WTC11 (cell line): ENCODE measurements around the gene WSCD2. TPM values are rescaled to one million over a fixed set of nuclear protein-coding genes. Genes with fewer than 3 reads are reported as not detected.

ENCODE experiments used
- ATAC-seq: fragments of 200-7000 bp; cut with Tn5 transposase; 2 replicates; pipeline ENCODE4 v1.10.0; 2021; ENCODE audit warnings: mild to moderate bottlenecking, moderate library complexity
- Bru-seq: library from RNA; stranded (reverse); fragments of 400-500 nt; gene quantifications from one replicate; lab custom pipeline; 2021; lab: Mats Ljungman, UMichigan
- CTCF ChIA-PET: fragments of 300-600 bp; sonication (Branson Sonifier 250); formaldehyde crosslinking; loops from one replicate; lab custom pipeline; 2021; ENCODE audit warnings: antibody characterized with exemption; lab: Charles Lee
- POLR2A ChIA-PET: fragments of 350-600 bp; sonication (Branson Sonifier 250); formaldehyde crosslinking; loops from one replicate; lab custom pipeline; 2021; ENCODE audit warnings: antibody characterized with exemption; lab: Charles Lee
- DNase-seq: peaks from one replicate; pipeline ENCODE4 v3.0.0; 2021; ENCODE audit warnings: low spot score
- H3K27ac Mint-ChIP-seq: 2 replicates; pipeline ENCODE4 v1.8.0; 2021; ENCODE audit warnings: mixed read lengths
- H3K27me3 Mint-ChIP-seq: 2 replicates; pipeline ENCODE4 v1.8.0; 2021; ENCODE audit warnings: low read depth, mild to moderate bottlenecking, moderate library complexity, mixed read lengths
- H3K36me3 Mint-ChIP-seq: 2 replicates; pipeline ENCODE4 v1.8.0; 2021; ENCODE audit warnings: mixed read lengths
- H3K4me1 Mint-ChIP-seq: 2 replicates; pipeline ENCODE4 v1.8.0; 2022; ENCODE audit warnings: mixed read lengths
- H3K4me3 Mint-ChIP-seq: 2 replicates; pipeline ENCODE4 v1.8.0; 2021; ENCODE audit warnings: mild to moderate bottlenecking, moderate library complexity, mixed read lengths
- H3K9me3 Mint-ChIP-seq: 2 replicates; pipeline ENCODE4 v1.8.0; 2021; ENCODE audit warnings: mixed read lengths
- E2F1 ChIP-seq: sonication (generic); formaldehyde crosslinking; IDR thresholded peaks from 2 replicates; pipeline ENCODE4 v1.8.0; 2022; ENCODE audit warnings: mild to moderate bottlenecking, missing genetic modification reagents
- E2F5 ChIP-seq: sonication (generic); formaldehyde crosslinking; IDR thresholded peaks from 2 replicates; pipeline ENCODE4 v1.8.1; 2022; ENCODE audit warnings: mild to moderate bottlenecking, moderate library complexity, missing genetic modification reagents
- ETV6 ChIP-seq: sonication (generic); formaldehyde crosslinking; IDR thresholded peaks from 2 replicates; pipeline ENCODE4 v1.8.1; 2022; ENCODE audit warnings: mild to moderate bottlenecking, missing genetic modification reagents
- FOXP1 ChIP-seq: sonication (generic); formaldehyde crosslinking; IDR thresholded peaks from 2 replicates; pipeline ENCODE4 v1.8.0; 2022; ENCODE audit warnings: missing genetic modification reagents, mild to moderate bottlenecking, moderate library complexity, borderline replicate concordance
- GTF2I ChIP-seq: fragments of 250-450 bp; sonication (Bioruptor Pico); conservative IDR thresholded peaks from 2 replicates; pipeline ENCODE4 v1.4.0; 2021; ENCODE audit warnings: mild to moderate bottlenecking
- HMGXB4 ChIP-seq: sonication (generic); formaldehyde crosslinking; IDR thresholded peaks from 2 replicates; pipeline ENCODE4 v1.8.1; 2023; ENCODE audit warnings: mild to moderate bottlenecking, moderate library complexity, missing genetic modification reagents
- KAT7 ChIP-seq: sonication (generic); formaldehyde crosslinking; IDR thresholded peaks from 2 replicates; pipeline ENCODE4 v1.8.1; 2023; ENCODE audit warnings: missing genetic modification reagents, mild to moderate bottlenecking, borderline replicate concordance
- MYBL2 ChIP-seq: sonication (generic); formaldehyde crosslinking; IDR thresholded peaks from 2 replicates; pipeline ENCODE4 v1.8.1; 2023; ENCODE audit warnings: mild to moderate bottlenecking, moderate library complexity, missing genetic modification reagents
- NFE2L1 ChIP-seq: sonication (generic); formaldehyde crosslinking; IDR thresholded peaks from 2 replicates; pipeline ENCODE4 v1.8.1; 2023; ENCODE audit warnings: missing genetic modification reagents
- PREB ChIP-seq: sonication (generic); formaldehyde crosslinking; IDR thresholded peaks from 2 replicates; pipeline ENCODE4 v1.8.1; 2022; ENCODE audit warnings: mild to moderate bottlenecking, missing genetic modification reagents, moderate library complexity, borderline replicate concordance
- SOX15 ChIP-seq: fragments of 250-450 bp; sonication (Bioruptor Pico); IDR thresholded peaks from 2 replicates; pipeline ENCODE4 v1.9.0; 2021; ENCODE audit warnings: mild to moderate bottlenecking
- SP1 ChIP-seq: sonication (generic); formaldehyde crosslinking; conservative IDR thresholded peaks from 2 replicates; pipeline ENCODE4 v1.8.1; 2022; ENCODE audit warnings: missing genetic modification reagents
- TEAD4 ChIP-seq: sonication (generic); formaldehyde crosslinking; IDR thresholded peaks from 2 replicates; pipeline ENCODE4 v1.8.0; 2022; ENCODE audit warnings: mild to moderate bottlenecking, missing genetic modification reagents
- TP53 ChIP-seq: sonication (generic); formaldehyde crosslinking; IDR thresholded peaks from 2 replicates; pipeline ENCODE4 v1.8.1; 2023; ENCODE audit warnings: mild to moderate bottlenecking, missing genetic modification reagents
- ZNF121 ChIP-seq: sonication (generic); formaldehyde crosslinking; IDR thresholded peaks from 2 replicates; pipeline ENCODE4 v1.8.0; 2023; ENCODE audit warnings: missing genetic modification reagents
- ZNF423 ChIP-seq: fragments of 250-450 bp; sonication (Bioruptor Pico); IDR thresholded peaks from 2 replicates; pipeline ENCODE4 v2.1.2; 2022; ENCODE audit warnings: mild to moderate bottlenecking, moderate library complexity
- ZNF512 ChIP-seq: sonication (generic); formaldehyde crosslinking; IDR thresholded peaks from 2 replicates; pipeline ENCODE4 v1.8.1; 2022; ENCODE audit warnings: missing genetic modification reagents, borderline replicate concordance
- long read RNA-seq, 3 experiments: library from RNA in 1 of 3; library from capped mRNA in 1 of 3; library from polyadenylated mRNA in 1 of 3; unstranded in 2 of 3; stranded (forward) in 1 of 3; transcript quantifications; one replicate each; pipeline ENCODE4 v2.0.0, GENCODE V29; 2021
- total RNA-seq: library from RNA; stranded (reverse); gene quantifications from 3 replicates; pipeline ENCODE4 v1.2.3, GENCODE V29; 2021

Gene WSCD2
- total RNA-seq, result 1.1 to 1.6 TPM (median 1.6 TPM) in 3 replicates
- percentile 32 among the genes with signal in this experiment for Bru-seq, nascent RNA
- long read RNA-seq, experiment 1, partial matches to known transcripts, result 3 of 6 reads
- long read RNA-seq, experiment 1, other reads (novel, unspliced or antisense), result 2 of 6 reads
- long read RNA-seq, experiment 2, partial matches to known transcripts, result 0 of 2 reads
- long read RNA-seq, experiment 2, other reads (novel, unspliced or antisense), result 2 of 2 reads
- long read RNA-seq, experiment 3, result 0 reads

- Mint-ChIP-seq H3K27me3 (peaks cover 28% of the 10 kb centered on the region), H3K4me1 (peaks cover 25% of the 10 kb centered on the region), H3K4me3 (peak within 1 kb of the TSS; percentile 69), H3K27ac (no peak within 1 kb of the TSS), H3K9me3 (no peaks in the 10 kb centered on the region), H3K36me3 (no peaks in the 10 kb centered on the region)
- peak; percentile 90 for DNase-seq
- peak; percentile 90 for ATAC-seq
- TF ChIP-seq E2F1 (CRISPR knock-in tag) (no peak), KAT7 (CRISPR knock-in tag) (peak; percentile 77; the same call in 1 of the 2 replicates), TEAD4 (CRISPR knock-in tag) (no peak), PREB (CRISPR knock-in tag) (no peak), NFE2L1 (CRISPR knock-in tag) (no peak; the same call in 1 of the 2 replicates), ZNF121 (CRISPR knock-in tag) (0 out of 2 replicates have a peak, but pooled peaks have one; percentile 13), GTF2I (peak; percentile 99), TP53 (CRISPR knock-in tag) (no peak), ZNF423 (CRISPR knock-in tag) (0 out of 2 replicates have a peak, but pooled peaks have one; percentile 2), MYBL2 (CRISPR knock-in tag) (no peak), FOXP1 (CRISPR knock-in tag) (no peak), E2F5 (CRISPR knock-in tag) (peak; percentile 55; the same call in 1 of the 2 replicates), SP1 (CRISPR knock-in tag) (peak; percentile 56), HMGXB4 (CRISPR knock-in tag) (peak; percentile 83; the same call in 1 of the 2 replicates), SOX15 (CRISPR knock-in tag) (no peak), ZNF512 (no peak), ETV6 (CRISPR knock-in tag) (peak; percentile 33; the same call in 1 of the 2 replicates)
- POLR2A ChIA-PET, result interaction anchor here (1.3 kb wide), 1 partner anchor 9 kb away, joined by 4 read pairs; no protein-coding TSS in a partner anchor
- CTCF ChIA-PET, result interaction anchor here (0.5 to 3.0 kb wide), 31 partner anchors 8 to 1035 kb away, joined by 3 to 26 read pairs (median 5); no protein-coding TSS in a partner anchor
Measured at GRCh38 chr12:108129017-108129812, at the start of gene WSCD2. TSS of gene WSCD2 (plus strand) at chr12:108129288. CDS start at chr12:108195833, 66,545 bp downstream.
